GM06990 (cell line): ENCODE measurements around the gene ATP2B3.

ENCODE experiments used
- DNase-seq: peaks from one replicate; pipeline ENCODE4 v3.0.0-alpha.2; 2011; ENCODE audit not compliant: insufficient read length; ENCODE audit errors: extremely low read depth
- H3K27me3 ChIP-seq: replicated peaks from 2 replicates; pipeline ENCODE4 v1.6.0; 2011; ENCODE audit warnings: low read length; ENCODE audit not compliant: control insufficient read depth, insufficient read depth
- H3K36me3 ChIP-seq: 2 replicates; pipeline ENCODE4 v1.5.1; 2011; ENCODE audit warnings: low read length; ENCODE audit not compliant: control insufficient read depth, insufficient read depth
- H3K4me3 ChIP-seq: replicated peaks from 2 replicates; pipeline ENCODE4 v1.5.1; 2011; ENCODE audit warnings: low read depth, mild to moderate bottlenecking, control low read depth, low read length
- TF ChIP-seq, protein P1 (sequence below): IDR thresholded peaks from 2 replicates; pipeline ENCODE4 v1.5.1; 2011; ENCODE audit warnings: low read length, control low read depth, mild to moderate bottlenecking, inconsistent platforms; ENCODE audit not compliant: insufficient read depth, poor library complexity, severe bottlenecking

ATP2B3 gene

DNA sequence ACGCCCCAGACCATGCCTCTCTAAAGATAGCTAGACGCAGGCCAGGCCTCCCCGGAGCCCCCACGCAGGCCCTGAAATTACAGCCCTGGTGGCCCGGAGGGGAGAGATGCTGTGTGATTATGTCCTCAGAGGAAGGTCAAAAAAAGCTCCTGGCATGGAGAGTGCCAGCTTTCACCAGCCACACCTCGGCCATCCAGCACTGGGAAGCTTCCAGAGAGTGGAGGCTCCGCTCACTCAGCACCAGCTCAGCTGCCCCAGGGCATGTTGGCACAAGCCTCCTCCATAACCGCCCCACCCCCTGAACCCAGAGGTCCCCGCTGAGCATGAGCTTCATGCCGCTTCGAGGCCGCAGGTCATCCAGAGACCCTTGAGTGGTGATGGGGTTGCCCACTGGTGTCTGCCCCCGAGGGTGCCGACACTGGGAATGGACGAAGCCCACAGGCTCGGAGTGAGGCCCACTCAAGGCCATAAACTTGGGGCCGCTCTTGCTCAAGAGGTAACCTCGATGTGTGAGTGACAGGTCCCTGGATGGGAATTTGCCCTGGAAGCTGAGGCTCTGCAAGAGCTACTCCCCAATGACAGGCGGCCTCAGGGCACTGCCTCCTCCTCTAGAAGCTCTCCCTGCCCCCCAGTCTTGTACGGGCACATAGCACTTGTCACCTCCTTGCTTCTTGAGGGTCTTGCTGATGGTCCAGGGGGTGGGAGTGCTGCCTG lies 27.1 kb upstream of the ATP2B3 start:
- TF ChIP-seq, protein P1, sequence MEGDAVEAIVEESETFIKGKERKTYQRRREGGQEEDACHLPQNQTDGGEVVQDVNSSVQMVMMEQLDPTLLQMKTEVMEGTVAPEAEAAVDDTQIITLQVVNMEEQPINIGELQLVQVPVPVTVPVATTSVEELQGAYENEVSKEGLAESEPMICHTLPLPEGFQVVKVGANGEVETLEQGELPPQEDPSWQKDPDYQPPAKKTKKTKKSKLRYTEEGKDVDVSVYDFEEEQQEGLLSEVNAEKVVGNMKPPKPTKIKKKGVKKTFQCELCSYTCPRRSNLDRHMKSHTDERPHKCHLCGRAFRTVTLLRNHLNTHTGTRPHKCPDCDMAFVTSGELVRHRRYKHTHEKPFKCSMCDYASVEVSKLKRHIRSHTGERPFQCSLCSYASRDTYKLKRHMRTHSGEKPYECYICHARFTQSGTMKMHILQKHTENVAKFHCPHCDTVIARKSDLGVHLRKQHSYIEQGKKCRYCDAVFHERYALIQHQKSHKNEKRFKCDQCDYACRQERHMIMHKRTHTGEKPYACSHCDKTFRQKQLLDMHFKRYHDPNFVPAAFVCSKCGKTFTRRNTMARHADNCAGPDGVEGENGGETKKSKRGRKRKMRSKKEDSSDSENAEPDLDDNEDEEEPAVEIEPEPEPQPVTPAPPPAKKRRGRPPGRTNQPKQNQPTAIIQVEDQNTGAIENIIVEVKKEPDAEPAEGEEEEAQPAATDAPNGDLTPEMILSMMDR = no peak
- H3K27me3 ChIP-seq = no peaks in the 10 kb centered on the region
- no peak overlapping the region for H3K4me3 ChIP-seq
- no peaks in the 10 kb centered on the region for H3K36me3 ChIP-seq
- no peak for DNase-seq

GRCh38 chrX:153491351-153491914 lies 26.0 kb upstream of the ATP2B3 start:
- no peaks in the 10 kb centered on the region for H3K36me3 ChIP-seq
- H3K4me3 ChIP-seq = no peak overlapping the region
- DNase-seq = no peak
- no peaks in the 10 kb centered on the region for H3K27me3 ChIP-seq
- TF ChIP-seq, protein P1 = no peak

DNA sequence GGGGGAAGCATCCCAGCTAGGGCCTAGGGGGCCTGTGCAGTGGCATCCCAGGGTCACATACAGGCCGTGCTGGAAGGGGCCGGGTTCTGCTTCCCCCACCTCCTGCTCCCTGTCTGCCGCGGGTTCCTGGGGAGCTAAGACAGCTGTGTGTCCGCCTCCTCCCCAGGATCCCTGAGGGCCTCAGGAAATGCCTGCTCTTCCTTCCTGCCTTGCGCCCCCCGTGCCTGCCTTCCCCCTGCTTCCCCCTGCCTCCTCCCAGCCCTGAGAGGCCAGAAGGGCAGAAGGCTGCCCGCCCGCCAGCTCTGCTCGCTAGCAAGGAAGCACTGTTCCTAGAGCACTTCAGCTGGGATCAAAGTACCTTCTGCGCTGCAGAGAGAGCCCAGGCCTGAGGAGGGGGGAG lies 25.5 kb upstream of the ATP2B3 start:
- DNase-seq = no peak
- Histone ChIP-seq H3K27me3 (no peaks in the 10 kb centered on the region), H3K36me3 (no peaks in the 10 kb centered on the region), H3K4me3 (no peak overlapping the region)
- TF ChIP-seq, protein P1 = no peak

DNA sequence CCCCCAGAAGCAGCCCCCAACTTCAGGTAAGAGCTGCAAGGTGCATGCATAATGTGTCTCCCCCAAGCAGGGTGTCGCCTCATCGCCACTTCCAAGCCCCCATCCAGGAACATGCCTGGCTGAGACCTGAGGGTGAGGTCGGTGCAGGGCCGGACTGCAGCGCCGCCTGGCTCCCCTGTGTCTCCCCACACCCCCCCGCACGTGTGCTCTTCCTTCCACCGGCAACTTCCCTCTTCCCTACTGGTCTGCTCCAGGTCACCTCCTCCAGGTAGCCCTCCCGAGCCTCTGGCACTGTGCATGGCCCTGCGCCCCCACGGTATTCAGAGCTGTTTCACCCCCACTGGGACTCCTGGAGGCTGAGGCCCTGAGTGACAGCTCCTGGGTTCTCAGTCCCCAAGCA lies 24.9 kb upstream of the ATP2B3 start:
- no peak for DNase-seq
- TF ChIP-seq, protein P1 = no peak
- Histone ChIP-seq H3K4me3 (no peak overlapping the region), H3K36me3 (no peaks in the 10 kb centered on the region), H3K27me3 (no peaks in the 10 kb centered on the region)

DNA sequence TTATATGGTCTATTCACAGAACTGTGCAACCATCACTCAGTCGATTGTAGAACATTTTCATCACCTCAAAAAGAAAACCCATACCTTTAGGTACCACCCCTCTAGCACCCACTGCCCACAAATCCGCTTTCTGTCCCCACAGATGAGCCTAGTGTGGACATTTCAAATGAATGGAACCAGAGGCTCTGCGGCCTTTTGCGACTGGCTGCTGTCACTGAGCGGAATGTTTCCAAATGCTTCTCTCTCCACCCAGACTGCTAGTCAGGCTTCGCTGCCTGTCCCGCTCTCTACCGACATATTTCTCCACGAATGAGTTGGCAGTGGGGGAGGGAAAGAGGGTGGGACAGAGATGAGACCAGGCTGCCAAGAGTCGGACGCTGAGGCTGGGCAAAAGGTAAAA lies 24.4 kb upstream of the ATP2B3 start:
- TF ChIP-seq, protein P1 = no peak
- no peak for DNase-seq
- Histone ChIP-seq H3K27me3 (no peaks in the 10 kb centered on the region), H3K36me3 (no peaks in the 10 kb centered on the region), H3K4me3 (no peak overlapping the region)

- no peaks in the 10 kb centered on the region for H3K36me3 ChIP-seq
- TF ChIP-seq, protein P1 = no peak
- DNase-seq = no peak
- no peak overlapping the region for H3K4me3 ChIP-seq
- H3K27me3 ChIP-seq = no peaks in the 10 kb centered on the region
Measured at GRCh38 chrX:153494061-153494460, 23.4 kb upstream of the ATP2B3 start.
